ENCODE results near the gene SUDS3.
A peak's percentile ranks its signal among the peaks of the same experiment; 100 is the strongest.
"Not testable (repeated sequence)": the region's sequence is repeated elsewhere in the genome, so short reads cannot be mapped to it uniquely, and the experiment has no call there.

The SUDS3 gene

GRCh38 chr12:118376089-118377020 is at the start of gene SUDS3:
SUDS3 (plus strand) TSS chr12:118376555; CDS start chr12:118376692, 137 bp downstream.
- DNase-seq (ENCODE audit: low spot score), result peak; percentile 88

DNA sequence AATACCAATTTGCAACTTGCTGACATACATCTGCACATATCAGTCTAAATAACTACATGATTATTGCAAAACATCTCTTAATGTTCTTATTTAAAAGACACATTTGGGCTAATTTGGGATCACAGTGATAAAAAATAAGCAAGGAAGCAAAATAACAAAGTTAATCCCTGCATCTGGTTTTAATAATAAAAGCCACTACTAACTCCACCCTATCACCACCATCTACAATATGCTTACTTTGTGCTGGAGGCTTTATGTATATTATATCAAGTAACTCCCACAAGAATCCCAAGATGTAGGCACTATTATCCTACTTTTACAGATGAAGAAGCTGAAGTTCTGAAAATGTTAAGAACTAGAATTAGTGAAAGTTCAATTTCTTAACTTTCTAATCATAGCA is 49.4 kb upstream of the SUDS3 start:
- no peak for DNase-seq (ENCODE audit: low spot score)

- DNase-seq (ENCODE audit: low spot score), result no peak
Observed at GRCh38 chr12:118327391-118327790, 49.0 kb upstream of the SUDS3 start.

GRCh38 chr12:118328486-118329330 is 47.6 kb upstream of the SUDS3 start:
- DNase-seq (ENCODE audit: low spot score), result no peak

- no peak for DNase-seq (ENCODE audit: low spot score)
Observed at GRCh38 chr12:118330421-118331018, 45.8 kb upstream of the SUDS3 start.

- no peak for DNase-seq (ENCODE audit: low spot score)
Observed at GRCh38 chr12:118332511-118332910, 43.8 kb upstream of the SUDS3 start.

DNA sequence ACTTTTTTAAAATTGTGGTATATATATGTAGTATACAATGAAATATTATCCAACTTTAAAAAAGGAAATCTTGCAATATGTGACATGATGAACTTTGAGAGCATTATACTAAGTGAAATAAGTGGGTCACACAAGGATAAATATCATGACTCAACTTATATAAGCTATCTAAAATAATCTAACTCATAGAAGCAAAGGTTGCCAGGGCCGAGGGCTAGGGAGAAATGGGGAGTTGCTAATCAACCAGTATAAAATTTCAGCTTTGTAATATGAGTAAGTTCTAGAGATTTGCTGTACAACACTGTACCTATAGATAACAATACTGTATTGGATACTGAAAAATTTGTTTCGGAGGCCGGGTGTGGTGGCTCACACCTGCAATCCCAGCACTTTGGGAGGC is 42.1 kb upstream of the SUDS3 start:
- no peak for DNase-seq (ENCODE audit: low spot score)

DNA sequence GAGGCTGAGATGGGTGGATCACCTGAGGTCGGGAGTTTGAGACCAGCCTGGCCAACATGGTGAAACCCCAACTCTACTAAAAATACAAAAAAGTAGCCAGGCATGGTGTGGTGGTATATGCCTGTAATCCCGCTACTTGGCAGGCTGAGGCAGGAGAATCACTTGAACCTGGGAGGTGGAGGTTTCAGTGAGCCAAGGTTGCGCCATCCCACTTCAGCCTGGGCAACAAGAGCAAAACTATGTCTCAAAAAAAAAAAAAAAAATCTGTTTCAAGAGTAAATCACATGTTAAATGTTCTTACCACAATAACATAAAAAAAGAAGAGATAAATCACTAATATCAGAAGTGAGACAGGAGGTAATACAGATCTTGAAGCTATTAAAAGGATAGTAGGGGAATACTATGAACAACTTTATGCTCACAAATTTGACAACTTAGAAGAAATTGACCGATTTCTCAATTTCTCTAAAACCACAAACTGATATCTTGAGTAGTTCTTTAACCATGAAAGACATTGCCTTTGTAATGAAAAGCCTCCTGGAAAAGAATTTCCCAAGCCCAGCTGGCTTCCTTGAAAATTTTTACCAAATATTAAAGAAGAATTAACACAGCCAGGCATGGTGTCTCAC is 41.3 kb upstream of the SUDS3 start:
- DNase-seq (ENCODE audit: low spot score), result no peak

DNA sequence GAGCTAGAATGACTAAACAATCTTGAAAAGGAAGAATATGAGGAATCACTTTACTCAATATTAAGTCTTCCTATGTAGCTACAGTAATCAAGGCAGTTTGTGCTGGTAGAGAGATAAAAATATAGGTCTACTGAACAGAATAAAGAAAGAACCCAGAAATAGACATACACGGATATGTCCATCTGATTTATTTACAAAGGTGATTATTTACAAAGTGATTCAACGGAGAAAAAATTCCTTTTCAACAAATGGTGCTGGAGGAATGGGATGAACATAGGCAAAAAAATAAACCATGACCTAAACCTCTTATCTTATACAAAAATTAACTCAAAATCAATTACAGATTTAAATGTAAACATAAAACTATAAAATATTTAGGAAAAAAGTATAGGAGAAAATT is 40.2 kb upstream of the SUDS3 start:
- no peak for DNase-seq (ENCODE audit: low spot score)

DNA sequence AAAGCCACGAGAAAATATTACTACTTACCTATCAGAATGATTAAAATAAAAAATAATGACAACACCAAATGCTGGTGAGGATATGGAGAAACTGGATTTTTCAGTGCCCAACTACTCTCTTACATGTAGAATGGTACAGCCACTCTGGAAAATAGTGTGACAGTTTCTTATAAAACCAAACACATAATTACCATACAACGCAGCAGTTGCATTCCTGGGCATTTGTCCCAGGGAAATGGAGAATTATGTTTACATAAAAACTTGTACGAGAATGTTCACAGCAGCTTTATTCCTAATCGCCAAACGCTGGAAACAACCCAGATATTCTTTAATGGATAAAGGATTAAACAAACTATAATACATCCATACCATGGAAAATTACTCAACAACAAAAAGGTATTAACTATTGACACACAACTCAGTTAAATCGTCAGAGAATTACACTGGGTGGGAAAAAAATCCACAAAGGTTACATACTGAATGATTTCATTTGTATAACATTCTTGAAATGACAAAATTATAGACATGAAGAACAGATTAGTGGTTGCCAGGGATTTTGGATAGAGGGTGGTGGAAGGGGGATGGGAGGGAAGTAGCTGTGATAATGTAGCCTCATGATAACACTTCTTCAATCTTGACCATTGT is 39.0 kb upstream of the SUDS3 start:
- DNase-seq (ENCODE audit: low spot score), result no peak

GRCh38 chr12:118342090-118342489 is 34.3 kb upstream of the SUDS3 start:
- DNase-seq (ENCODE audit: low spot score), result no peak

DNA sequence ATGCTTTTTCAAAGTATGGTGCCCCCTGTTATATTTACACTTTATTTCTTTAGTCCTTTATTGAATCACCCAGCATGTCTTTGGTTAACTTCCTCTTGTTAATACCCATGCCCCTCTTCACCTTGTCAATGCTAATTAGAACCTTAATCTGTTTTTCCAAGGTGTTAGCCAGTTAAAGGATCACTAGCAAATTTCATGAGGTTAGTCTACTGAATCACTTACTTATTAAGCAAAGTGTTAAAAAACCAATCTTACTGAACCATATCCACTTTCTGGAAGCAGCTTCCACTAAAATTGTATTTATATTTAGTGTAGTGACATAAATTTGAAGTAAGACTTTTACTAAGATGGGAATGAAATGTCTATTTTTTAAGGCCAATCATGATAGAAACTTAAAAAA is 31.5 kb upstream of the SUDS3 start:
- no peak for DNase-seq (ENCODE audit: low spot score)

GRCh38 chr12:118345355-118345754 is 31.0 kb upstream of the SUDS3 start:
- no peak for DNase-seq (ENCODE audit: low spot score)

GRCh38 chr12:118346895-118347294 is 29.5 kb upstream of the SUDS3 start:
- no peak for DNase-seq (ENCODE audit: low spot score)

DNA sequence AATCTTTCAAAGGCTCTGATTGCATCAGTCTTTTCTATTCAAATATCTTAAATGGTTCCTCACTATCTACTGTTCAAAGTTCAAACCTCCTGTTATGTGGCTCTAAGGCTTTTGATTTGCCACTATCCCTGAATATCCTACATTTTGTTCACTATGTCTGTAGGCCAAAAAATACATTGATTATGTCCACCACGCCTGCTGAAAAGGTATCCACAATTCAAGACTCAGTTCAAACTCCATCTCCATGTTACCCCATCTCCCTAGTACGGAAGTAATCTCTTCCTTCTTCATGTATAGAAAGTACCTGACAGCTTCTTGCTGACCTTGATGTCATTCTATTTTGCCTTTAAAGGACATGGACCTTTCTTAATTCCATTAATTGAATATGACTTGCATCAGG is 28.4 kb upstream of the SUDS3 start:
- DNase-seq (ENCODE audit: low spot score), result no peak

DNA sequence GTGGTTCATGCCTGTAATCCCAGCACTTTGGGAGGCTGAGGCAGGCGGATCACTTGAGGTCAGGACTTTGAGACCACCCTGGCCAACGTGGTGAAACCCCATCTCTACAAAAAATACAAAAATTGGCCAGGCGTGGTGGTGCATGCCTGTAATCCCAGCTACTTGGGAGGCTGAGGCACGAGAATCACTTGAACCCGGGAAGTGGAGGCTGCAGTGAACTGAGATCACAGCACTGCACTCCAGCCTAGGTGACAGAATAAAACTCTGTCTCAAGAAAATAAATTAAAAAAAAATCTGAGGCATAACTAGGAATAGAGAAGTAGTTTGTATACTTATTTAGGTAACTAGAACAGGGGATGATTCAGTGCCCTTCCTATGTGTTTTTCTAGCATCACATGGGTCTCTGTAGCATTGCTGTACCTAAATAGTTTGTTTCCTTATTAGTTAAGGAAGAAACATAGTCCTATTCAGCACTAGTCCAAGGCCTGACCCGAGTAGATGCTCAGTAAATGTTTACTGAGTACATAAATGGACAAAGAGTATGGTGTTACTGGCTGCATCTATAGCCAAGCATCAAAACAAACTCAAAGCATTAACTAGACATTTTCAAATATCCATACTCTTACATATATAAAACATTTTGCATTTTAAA is 25.3 kb upstream of the SUDS3 start:
- no peak for DNase-seq (ENCODE audit: low spot score)

DNA sequence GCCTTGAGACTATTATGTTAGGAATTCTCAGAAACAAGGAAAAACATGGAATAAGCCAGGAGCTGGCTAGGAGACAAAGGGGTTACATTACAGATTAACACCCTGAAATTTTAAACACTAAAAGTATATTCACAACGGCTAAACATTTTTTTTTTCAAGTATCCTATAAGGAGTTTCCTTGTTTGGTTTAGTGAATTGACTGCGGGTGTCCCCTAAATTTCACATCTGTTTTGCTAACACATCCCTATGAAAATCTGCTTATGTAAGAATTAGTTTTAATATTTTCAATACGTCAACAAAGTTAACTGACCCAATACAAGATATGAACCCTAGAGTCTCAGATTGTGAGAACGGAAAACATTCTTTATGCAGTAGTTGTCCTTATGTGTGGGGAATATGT is 22.6 kb upstream of the SUDS3 start:
- no peak for DNase-seq (ENCODE audit: low spot score)

DNA sequence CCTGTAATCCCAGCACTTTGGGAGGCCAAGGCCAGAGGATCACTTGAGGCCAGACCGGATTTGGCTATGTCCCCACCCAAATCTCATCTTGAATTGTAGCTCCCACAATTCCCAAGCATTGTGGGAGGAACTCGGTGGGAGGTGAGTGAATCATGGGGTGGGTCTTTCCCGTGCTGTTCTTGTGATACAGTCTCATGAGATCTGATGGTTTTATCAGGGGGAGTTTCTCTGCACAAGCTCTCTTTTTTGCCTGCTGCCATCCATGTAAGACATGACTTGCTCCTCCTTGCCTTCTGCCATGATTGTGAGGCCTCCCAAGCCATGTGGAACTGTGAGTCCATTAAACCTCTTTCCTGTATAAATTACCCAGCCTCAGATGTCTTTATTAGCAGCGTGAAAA is 21.9 kb upstream of the SUDS3 start:
- not testable (repeated sequence) for DNase-seq (ENCODE audit: low spot score)

DNA sequence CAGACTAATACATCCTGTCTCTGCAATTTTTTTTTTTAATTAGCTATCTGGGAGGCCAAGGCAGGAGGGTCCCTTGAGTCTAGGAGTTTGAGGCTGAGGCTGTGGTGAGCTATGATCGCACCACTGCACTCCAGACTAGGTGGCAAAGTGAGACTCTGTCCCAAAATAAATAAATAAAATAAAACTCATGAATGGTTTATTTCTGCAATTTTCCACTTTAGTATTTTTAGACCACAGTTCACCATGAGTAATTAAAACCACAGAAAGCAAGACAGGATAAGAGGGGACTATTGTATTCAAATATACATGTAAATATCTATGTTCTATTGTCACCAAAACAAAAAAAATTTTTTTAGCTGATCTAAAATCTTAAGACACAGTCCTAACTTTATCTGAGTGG is 21.5 kb upstream of the SUDS3 start:
- no peak for DNase-seq (ENCODE audit: low spot score)

DNA sequence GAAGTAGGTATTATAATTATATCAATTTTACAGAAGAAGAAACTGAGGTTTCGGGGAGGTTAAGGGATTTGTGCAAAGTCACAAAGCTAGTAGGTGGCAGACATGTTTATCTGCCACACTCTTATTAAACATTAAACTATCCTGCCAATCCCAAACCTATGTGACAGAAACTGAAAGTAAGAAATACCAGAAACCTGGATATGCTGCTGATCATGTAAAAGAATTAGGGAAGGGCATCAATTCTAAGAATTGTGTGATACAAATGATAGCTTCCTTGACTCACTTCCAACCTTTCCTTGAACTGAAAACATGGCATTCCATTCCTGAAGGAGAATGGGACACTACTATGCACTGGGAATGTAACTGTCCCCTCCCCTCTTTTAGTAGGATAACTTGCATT is 20.5 kb upstream of the SUDS3 start:
- DNase-seq (ENCODE audit: low spot score), result no peak

DNA sequence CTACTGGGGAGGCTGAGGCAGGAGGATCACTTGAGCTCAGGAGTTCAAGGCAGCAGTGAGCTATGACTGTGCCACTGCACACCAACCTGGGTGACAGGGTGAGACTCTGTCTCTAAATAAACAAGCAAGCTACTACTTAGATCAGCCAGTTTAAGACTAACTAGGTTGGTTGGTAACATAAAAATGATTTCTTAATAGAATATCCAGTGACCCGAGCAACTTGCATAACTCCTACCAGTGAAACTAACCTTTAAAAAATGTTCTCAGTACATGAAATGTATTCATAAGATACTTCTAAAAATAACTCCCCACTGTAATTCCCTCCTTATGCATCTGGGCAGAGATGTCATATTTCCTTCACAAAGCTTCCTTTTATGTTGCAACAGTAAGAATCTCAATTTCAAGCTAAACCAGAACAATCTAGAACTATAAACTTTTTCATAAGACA is 19.5 kb upstream of the SUDS3 start:
- DNase-seq (ENCODE audit: low spot score), result no peak

Measured in iPS-NIHi11 (cell line).